HUES64 (cell line): ENCODE data around the gene HSDL1.

Experiments
- H3K27ac ChIP-seq: 2 replicates; pipeline ENCODE4 v1.7.0; 2013; ENCODE audit warnings: low read depth, low read length, inconsistent platforms
- H3K27me3 ChIP-seq: 2 replicates; pipeline ENCODE4 v1.6.1; 2013; ENCODE audit warnings: mild to moderate bottlenecking, low read length; ENCODE audit not compliant: insufficient read depth
- H3K36me3 ChIP-seq: 2 replicates; pipeline ENCODE4 v1.6.1; 2013; ENCODE audit warnings: mild to moderate bottlenecking, low read length; ENCODE audit not compliant: insufficient read depth
- H3K4me1 ChIP-seq: 2 replicates; pipeline ENCODE4 v1.6.1; 2013; ENCODE audit warnings: mild to moderate bottlenecking, low read length, moderate library complexity; ENCODE audit not compliant: insufficient read depth
- H3K4me3 ChIP-seq: 2 replicates; pipeline ENCODE4 v1.5.1; 2013; ENCODE audit warnings: mild to moderate bottlenecking, low read length, moderate library complexity
- H3K9ac ChIP-seq: 2 replicates; pipeline ENCODE4 v1.6.1; 2013; ENCODE audit warnings: mild to moderate bottlenecking, low read depth, low read length
- H3K9me3 ChIP-seq: 2 replicates; pipeline ENCODE4 v1.6.1; 2013; ENCODE audit warnings: low read depth, low read length; ENCODE audit not compliant: insufficient read depth
- WGBS: fragments of 150-250, 120-280 bp; methylation state at CpG from one replicate; pipeline ENCODE4 v1.1.7; 2013; ENCODE audit warnings: missing lambda C conversion rate; 5-methylcytosine and 5-hydroxymethylcytosine counted together

HSDL1 gene

DNA sequence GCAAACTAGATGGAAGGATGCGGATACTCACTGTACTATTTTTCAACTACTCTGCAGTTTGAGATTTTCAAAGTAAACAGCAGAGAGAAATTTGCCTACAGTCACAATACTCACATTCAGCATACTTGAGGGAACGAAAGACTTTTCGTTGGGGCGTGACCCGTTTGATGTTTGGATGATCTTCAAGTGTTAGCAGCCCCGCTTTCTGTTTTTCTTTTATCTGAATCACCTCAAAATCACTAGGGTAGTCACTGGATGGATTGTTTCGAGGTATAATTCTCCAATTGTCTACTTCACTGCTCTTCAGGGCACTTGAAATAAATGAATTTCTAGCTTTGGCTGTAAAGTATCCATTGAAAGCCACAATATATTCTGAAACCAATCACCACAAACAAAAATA lies 46.0 kb downstream of the HSDL1 start:
- H3K9ac ChIP-seq: no peak overlapping the region
- H3K4me1 ChIP-seq: no peaks in the 10 kb centered on the region
- no peak overlapping the region for H3K27ac ChIP-seq
- no peaks in the 10 kb centered on the region for H3K27me3 ChIP-seq
- no peaks in the 10 kb centered on the region for H3K9me3 ChIP-seq
- no peak overlapping the region for H3K4me3 ChIP-seq
- peaks cover 65% of the 10 kb centered on the region for H3K36me3 ChIP-seq
- 97% methylated on average over 7 of the region's 7 CpGs for WGBS

DNA sequence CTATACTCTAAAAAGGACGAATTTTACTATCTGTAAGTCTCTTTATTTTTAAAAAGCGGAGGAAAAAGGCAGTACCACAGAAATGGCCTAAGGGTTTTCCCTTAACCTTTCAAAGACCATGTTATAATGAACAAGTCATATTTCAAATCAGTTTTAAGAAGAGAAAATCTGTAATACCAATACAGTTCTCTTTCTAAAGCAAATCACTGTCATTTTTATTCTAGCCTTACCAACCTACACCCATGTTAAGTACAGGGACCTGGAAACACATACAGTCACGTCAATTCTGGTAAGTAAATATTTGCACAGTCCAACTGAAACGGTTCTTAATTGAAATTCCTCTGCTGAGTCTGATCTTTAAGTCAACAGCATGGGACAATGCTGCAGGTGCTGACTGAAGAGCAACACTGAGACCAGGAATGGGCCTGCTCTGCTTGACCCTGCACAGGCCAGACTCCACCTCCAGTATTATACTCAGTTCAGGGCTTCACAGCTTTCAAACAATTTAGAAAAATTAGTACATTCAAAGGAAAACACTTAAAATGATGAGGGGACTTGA lies 48.5 kb downstream of the HSDL1 start:
- 91% methylated on average over 4 of the region's 4 CpGs for WGBS
- H3K9me3 ChIP-seq: no peaks in the 10 kb centered on the region
- peaks cover 85% of the 10 kb centered on the region for H3K36me3 ChIP-seq
- no peaks in the 10 kb centered on the region for H3K4me1 ChIP-seq
- H3K27ac ChIP-seq: no peak overlapping the region
- no peak overlapping the region for H3K9ac ChIP-seq
- no peak overlapping the region for H3K4me3 ChIP-seq
- no peaks in the 10 kb centered on the region for H3K27me3 ChIP-seq

- Histone ChIP-seq H3K27me3 (no peaks in the 10 kb centered on the region), H3K27ac (no peak overlapping the region), H3K9me3 (no peaks in the 10 kb centered on the region), H3K9ac (no peak overlapping the region), H3K4me1 (no peaks in the 10 kb centered on the region), H3K36me3 (peaks cover 90% of the 10 kb centered on the region), H3K4me3 (no peak overlapping the region)
- 95% methylated on average over 14 of the region's 14 CpGs for WGBS
Measured at GRCh38 chr16:84095466-84095865, 49.5 kb downstream of the HSDL1 start.

DNA sequence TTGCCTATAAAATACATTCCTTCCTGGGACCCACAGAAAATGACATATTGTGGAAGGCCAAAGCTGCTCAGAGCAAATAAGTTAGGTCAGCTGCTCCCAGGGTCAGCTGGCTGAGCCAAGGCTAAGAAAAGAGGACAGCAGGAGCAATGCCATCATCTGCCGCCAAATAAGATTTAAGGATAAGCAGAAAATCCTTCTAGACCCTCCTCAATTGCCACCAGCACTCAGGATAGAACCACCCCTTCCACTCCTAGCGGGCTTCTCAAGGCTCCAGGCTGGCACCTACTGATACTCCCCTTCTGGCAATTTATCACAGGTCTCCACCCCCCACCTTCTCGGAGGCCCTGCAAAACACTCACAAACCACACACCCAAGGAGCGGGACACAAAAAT lies 51.1 kb downstream of the HSDL1 start:
- Histone ChIP-seq H3K4me1 (no peaks in the 10 kb centered on the region), H3K27me3 (no peaks in the 10 kb centered on the region), H3K27ac (no peak overlapping the region), H3K9me3 (no peaks in the 10 kb centered on the region), H3K9ac (no peak overlapping the region), H3K4me3 (no peak overlapping the region), H3K36me3 (peaks cover 98% of the 10 kb centered on the region)
- WGBS: 93% methylated on average over 4 of the region's 4 CpGs

GRCh38 chr16:84093120-84093878 lies 51.7 kb downstream of the HSDL1 start:
- H3K4me1 ChIP-seq: no peaks in the 10 kb centered on the region
- H3K9me3 ChIP-seq: no peaks in the 10 kb centered on the region
- no peak overlapping the region for H3K27ac ChIP-seq
- H3K4me3 ChIP-seq: no peak overlapping the region
- peaks cover 98% of the 10 kb centered on the region for H3K36me3 ChIP-seq
- 95% methylated on average over 16 of the region's 16 CpGs for WGBS
- H3K9ac ChIP-seq: no peak overlapping the region
- no peaks in the 10 kb centered on the region for H3K27me3 ChIP-seq

DNA sequence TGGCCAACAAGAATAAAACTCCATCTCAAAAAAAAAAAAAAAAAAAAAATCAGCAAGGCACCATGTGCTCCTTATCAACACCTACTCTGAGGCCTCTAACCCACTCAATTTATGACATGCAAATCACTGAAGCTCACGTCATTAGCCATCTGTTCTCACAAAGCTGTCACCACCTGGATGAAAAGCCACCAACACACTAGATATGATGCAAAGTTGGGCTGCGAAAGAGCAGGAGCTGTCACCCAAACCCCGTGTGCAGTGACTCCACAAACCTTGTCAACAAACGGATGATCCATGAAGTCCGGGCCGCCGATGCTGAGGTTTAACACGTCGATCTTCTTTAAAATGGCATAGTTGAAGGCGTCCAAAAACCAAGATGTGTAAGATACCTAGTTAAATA lies 53.5 kb downstream of the HSDL1 start:
- Histone ChIP-seq H3K9ac (no peak overlapping the region), H3K9me3 (no peaks in the 10 kb centered on the region), H3K27me3 (no peaks in the 10 kb centered on the region), H3K36me3 (peaks cover 99% of the 10 kb centered on the region), H3K4me3 (no peak overlapping the region), H3K27ac (no peak overlapping the region), H3K4me1 (no peaks in the 10 kb centered on the region)
- WGBS: 96% methylated on average over 10 of the region's 10 CpGs

- H3K36me3 ChIP-seq: peaks cover 94% of the 10 kb centered on the region
- WGBS: 90% methylated on average over 9 of the region's 9 CpGs
- no peak overlapping the region for H3K27ac ChIP-seq
- H3K27me3 ChIP-seq: no peaks in the 10 kb centered on the region
- no peaks in the 10 kb centered on the region for H3K9me3 ChIP-seq
- no peaks in the 10 kb centered on the region for H3K4me1 ChIP-seq
- H3K4me3 ChIP-seq: no peak overlapping the region
- H3K9ac ChIP-seq: no peak overlapping the region
Measured at GRCh38 chr16:84090211-84090610, 54.8 kb downstream of the HSDL1 start.

DNA sequence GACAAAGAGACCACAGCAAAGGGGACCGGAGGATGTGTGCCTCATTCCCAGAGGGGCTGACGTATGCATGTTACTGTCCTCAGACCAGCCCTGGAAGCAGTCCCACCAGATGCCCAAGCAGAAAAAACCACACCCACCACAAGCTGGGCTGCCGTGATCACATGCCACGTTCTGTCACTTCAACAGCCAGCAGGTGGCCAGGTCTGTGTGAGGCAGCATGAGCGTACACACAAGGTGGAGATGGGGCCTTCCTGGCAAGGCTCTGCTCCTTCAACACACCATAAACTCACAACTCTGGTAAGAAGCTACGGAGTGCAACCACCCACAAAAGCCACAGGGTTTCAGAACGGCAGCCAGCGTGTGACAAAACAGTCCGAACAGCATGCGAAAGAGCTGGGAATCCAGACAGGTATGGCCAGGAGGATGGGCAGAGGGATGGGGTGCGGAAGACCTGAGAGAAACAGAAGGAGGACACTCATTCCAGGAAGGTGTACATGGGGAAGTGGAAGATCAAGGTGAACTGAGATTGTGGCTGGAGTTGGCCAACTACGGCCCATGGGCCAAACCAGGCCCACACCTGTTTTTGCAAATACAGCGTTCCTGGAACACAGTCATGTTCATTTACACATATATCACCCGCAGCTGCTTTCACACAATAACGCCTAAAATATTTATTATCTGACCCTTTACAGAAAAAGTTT lies 56.1 kb downstream of the HSDL1 start:
- 89% methylated on average over 15 of the region's 15 CpGs for WGBS
- Histone ChIP-seq H3K4me3 (no peak overlapping the region), H3K9me3 (no peaks in the 10 kb centered on the region), H3K27ac (no peak overlapping the region), H3K27me3 (no peaks in the 10 kb centered on the region), H3K9ac (no peak overlapping the region), H3K36me3 (peaks cover 89% of the 10 kb centered on the region), H3K4me1 (no peaks in the 10 kb centered on the region)

DNA sequence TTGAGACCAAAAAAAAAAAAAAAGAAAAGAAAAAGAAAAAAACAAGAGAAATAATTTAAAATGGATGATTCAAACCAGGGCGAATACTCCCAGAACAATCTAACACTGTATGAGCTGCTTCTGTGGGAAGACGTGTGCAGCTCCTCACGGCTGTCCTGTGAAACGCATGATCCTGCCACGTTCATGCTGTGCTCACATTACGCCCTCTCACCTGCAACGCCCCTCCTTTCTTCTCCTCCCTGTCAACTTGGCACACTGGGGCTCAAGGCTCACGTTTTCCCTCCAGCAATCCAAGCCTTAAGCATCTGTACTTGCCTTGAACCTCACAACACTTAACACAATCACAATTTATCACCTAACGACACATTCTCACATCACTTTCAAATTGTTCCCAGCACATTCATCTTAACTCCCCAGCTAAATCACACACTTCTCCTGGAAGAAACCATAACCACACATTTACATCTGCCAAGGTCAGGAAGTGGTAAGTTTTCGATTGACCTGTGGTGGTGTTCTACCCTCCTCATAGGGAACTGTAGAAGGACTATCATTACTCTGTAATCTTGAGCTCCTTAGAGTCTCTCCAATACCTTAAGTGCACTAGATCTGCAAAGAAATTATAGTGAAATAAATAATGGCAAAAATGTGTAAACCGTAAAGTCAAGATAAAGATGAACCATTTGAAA lies 57.4 kb downstream of the HSDL1 start:
- WGBS: 96% methylated on average over 11 of the region's 11 CpGs
- Histone ChIP-seq H3K36me3 (peaks cover 88% of the 10 kb centered on the region), H3K9ac (no peak overlapping the region), H3K4me1 (no peaks in the 10 kb centered on the region), H3K4me3 (no peak overlapping the region), H3K9me3 (no peaks in the 10 kb centered on the region), H3K27me3 (no peaks in the 10 kb centered on the region), H3K27ac (no peak overlapping the region)

- Histone ChIP-seq H3K9me3 (no peaks in the 10 kb centered on the region), H3K36me3 (peaks cover 87% of the 10 kb centered on the region), H3K9ac (no peak overlapping the region), H3K27me3 (no peaks in the 10 kb centered on the region), H3K4me1 (no peaks in the 10 kb centered on the region), H3K4me3 (no peak overlapping the region), H3K27ac (no peak overlapping the region)
- 83% methylated on average over 12 of the region's 12 CpGs for WGBS
Measured at GRCh38 chr16:84087001-84087400, 58.0 kb downstream of the HSDL1 start.

DNA sequence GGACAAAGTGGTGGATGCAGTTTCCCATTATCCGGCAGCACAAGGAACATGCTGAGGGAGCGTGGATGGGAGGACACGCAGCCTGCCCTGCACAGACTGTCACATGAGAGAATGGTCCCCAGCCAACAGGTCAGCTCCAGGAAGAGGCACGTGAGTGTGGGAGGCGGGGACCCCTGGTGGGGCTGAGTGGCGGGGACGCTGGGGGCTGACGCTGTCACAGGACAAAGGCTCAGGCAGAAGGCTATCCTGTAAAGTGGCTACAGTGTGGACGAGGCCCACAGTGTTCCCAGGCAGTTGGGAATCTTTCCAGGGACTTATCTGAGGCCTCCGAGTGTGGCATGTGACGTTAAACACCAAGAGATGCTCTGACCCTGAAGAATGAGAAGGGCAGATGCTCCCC lies 58.6 kb downstream of the HSDL1 start:
- Histone ChIP-seq H3K4me1 (no peaks in the 10 kb centered on the region), H3K36me3 (peaks cover 87% of the 10 kb centered on the region), H3K27me3 (no peaks in the 10 kb centered on the region), H3K9me3 (no peaks in the 10 kb centered on the region), H3K4me3 (no peak overlapping the region), H3K27ac (no peak overlapping the region), H3K9ac (no peak overlapping the region)
- 88% methylated on average over 11 of the region's 11 CpGs for WGBS
